HUES64 (cell line): Measurements from ENCODE around the gene MTG1.

Source experiments
- H3K27ac ChIP-seq: 2 replicates; pipeline ENCODE4 v1.7.0; 2013; ENCODE audit warnings: low read depth, low read length, inconsistent platforms
- H3K27me3 ChIP-seq: 2 replicates; pipeline ENCODE4 v1.6.1; 2013; ENCODE audit warnings: mild to moderate bottlenecking, low read length; ENCODE audit not compliant: insufficient read depth
- H3K36me3 ChIP-seq: 2 replicates; pipeline ENCODE4 v1.6.1; 2013; ENCODE audit warnings: mild to moderate bottlenecking, low read length; ENCODE audit not compliant: insufficient read depth
- H3K4me1 ChIP-seq: 2 replicates; pipeline ENCODE4 v1.6.1; 2013; ENCODE audit warnings: mild to moderate bottlenecking, low read length, moderate library complexity; ENCODE audit not compliant: insufficient read depth
- H3K4me3 ChIP-seq: 2 replicates; pipeline ENCODE4 v1.5.1; 2013; ENCODE audit warnings: mild to moderate bottlenecking, low read length, moderate library complexity
- H3K9ac ChIP-seq: 2 replicates; pipeline ENCODE4 v1.6.1; 2013; ENCODE audit warnings: mild to moderate bottlenecking, low read depth, low read length
- H3K9me3 ChIP-seq: 2 replicates; pipeline ENCODE4 v1.6.1; 2013; ENCODE audit warnings: low read depth, low read length; ENCODE audit not compliant: insufficient read depth
- WGBS: fragments of 150-250, 120-280 bp; methylation state at CpG from one replicate; pipeline ENCODE4 v1.1.7; 2013; ENCODE audit warnings: missing lambda C conversion rate; 5-methylcytosine and 5-hydroxymethylcytosine counted together

MTG1 gene

DNA sequence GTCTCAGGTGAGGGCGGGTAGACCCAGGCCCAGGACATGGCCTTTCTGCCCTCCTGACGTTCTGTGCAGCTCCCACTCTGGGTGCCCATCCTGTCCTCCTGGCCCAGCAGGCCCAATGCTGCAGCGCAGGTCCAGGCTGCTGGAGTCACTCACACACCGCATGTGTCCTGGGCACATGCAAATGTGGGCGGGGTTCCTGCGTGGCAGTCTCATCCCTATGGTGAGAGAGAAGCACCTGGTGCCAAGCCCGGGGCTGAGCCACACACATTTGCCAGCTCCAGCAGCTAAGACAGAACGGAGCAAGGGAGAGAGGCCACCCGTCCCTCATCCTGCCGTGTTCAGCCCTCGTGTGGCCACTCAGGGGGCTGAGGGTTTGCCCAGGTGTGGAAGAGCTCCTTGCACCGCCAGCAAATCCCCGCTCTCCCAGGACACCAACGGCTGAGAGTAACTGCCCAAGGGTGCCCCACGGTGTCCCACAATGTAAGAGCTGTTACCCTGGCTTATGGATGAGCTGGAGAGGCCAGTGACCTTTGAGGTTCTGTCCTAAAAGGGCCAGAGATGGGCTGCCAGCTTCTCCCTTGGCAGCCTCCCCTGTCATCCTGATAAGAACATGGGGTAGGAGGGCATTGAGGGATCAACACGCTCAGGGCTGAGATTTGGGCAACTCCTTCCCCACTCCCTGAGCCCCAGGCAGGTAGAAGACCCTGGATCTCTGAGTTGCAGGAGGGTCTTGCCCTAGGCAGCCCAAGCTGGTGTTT, 40.6 kb upstream of the MTG1 start:
- 0 out of 2 replicates have a peak, but pooled peaks cover 3% of the 10 kb centered on the region for H3K4me1 ChIP-seq
- 76% methylated on average over 16 of the region's 16 CpGs for WGBS
- no peak overlapping the region for H3K9ac ChIP-seq
- no peak overlapping the region for H3K4me3 ChIP-seq
- no peaks in the 10 kb centered on the region; the same call in 1 of the 2 replicates for H3K27me3 ChIP-seq
- no peaks in the 10 kb centered on the region for H3K9me3 ChIP-seq
- no peak overlapping the region for H3K27ac ChIP-seq
- peaks cover 10% of the 10 kb centered on the region; the same call in 1 of the 2 replicates for H3K36me3 ChIP-seq

DNA sequence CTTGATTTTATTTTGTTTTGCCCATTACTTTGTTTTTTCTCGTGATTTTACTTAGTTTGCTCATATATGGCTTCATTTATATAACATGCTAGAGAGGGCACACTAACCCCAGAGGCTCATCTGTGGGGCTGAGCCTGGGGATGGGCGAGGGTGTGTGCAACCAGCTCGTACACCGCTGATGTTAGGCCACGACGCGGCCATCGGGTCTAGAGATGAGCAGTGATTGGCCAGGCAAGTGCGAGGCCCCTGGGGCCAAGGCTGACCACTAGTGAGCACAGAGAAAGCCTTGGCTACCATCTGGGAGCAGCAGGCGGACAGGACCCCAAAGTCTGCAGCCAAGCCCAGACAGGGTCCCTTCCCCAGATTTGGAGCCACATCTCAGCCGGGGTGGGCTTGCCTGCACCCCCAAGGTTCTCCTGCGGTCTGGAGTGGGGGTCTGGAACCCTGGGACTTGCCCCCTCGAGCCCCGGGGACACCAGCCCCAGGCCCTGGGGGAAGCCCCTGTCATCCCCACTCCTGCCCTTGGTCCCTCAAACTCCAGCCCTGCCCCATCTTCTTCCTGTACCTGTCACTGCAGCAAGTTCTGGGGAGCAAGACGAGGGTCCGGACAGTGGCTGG, 39.9 kb upstream of the MTG1 start:
- WGBS = 90% methylated on average over 15 of the region's 16 CpGs

DNA sequence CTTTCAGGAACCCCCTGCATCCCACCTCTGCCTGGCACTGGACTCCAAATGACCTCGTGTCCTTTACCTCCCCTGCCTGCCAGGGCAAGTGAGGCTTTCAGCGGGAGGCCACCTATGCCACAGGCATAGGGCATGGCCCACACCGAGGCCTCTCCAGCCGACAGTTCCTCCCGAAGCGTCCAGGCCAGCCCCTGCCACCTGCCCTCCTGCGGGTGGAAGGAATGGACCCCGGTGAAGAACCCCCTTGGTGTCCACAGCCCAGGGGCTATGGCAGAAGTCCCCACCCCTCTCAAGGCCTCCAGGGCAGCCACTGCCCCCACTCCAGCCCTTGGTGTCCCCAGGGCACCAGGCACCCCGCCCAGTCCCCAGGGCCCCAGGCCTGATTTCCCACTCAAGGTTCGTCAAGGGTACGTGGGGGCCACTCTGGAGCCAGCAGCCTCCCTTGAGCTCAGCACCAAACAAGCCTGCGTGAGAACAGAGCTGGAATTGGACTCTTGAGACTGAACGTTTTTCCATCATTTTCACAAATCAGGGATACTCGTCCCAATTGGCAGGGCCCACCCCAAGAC, 39.2 kb upstream of the MTG1 start:
- H3K27me3 ChIP-seq = no peaks in the 10 kb centered on the region; the same call in 1 of the 2 replicates

More for the DNA sequence above, 39.9 kb upstream of the MTG1 start:
- Histone ChIP-seq H3K36me3 (peaks cover 10% of the 10 kb centered on the region; the same call in 1 of the 2 replicates), H3K27ac (no peak overlapping the region), H3K27me3 (no peaks in the 10 kb centered on the region; the same call in 1 of the 2 replicates), H3K4me3 (no peak overlapping the region), H3K4me1 (0 out of 2 replicates have a peak, but pooled peaks cover 3% of the 10 kb centered on the region), H3K9me3 (no peaks in the 10 kb centered on the region), H3K9ac (no peak overlapping the region)

DNA sequence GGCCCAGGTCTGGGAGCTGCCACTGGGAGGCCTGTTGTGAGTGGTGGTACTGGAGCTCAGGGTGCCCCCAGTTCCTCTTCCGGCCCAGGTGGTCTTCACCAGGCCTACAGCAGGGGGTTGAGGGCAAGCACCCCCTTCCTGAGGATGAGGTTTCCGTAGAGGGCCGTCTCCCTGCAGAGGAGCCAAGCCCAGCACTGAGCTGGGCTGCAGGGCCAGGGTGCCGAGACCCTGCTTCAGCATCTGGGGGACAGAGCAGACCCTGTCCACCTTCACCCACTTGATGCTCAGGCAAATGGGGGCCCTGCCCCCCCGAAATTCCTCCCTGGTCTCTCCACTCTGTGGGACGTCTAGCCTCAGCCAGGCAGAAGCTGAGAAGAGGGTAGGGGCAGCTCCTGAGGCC, 38.7 kb upstream of the MTG1 start:
- WGBS = 84% methylated on average over 6 of the region's 6 CpGs
- Histone ChIP-seq H3K4me1 (0 out of 2 replicates have a peak, but pooled peaks cover 3% of the 10 kb centered on the region), H3K27ac (no peak overlapping the region), H3K9me3 (no peaks in the 10 kb centered on the region), H3K4me3 (no peak overlapping the region), H3K27me3 (no peaks in the 10 kb centered on the region; the same call in 1 of the 2 replicates), H3K36me3 (peaks cover 10% of the 10 kb centered on the region; the same call in 1 of the 2 replicates), H3K9ac (no peak overlapping the region)

More for the DNA sequence above, 39.2 kb upstream of the MTG1 start:
- no peak overlapping the region for H3K4me3 ChIP-seq
- peaks cover 10% of the 10 kb centered on the region; the same call in 1 of the 2 replicates for H3K36me3 ChIP-seq
- 0 out of 2 replicates have a peak, but pooled peaks cover 3% of the 10 kb centered on the region for H3K4me1 ChIP-seq
- no peak overlapping the region for H3K9ac ChIP-seq
- H3K27ac ChIP-seq = no peak overlapping the region
- WGBS = 94% methylated on average over 14 of the region's 14 CpGs
- no peaks in the 10 kb centered on the region for H3K9me3 ChIP-seq

DNA sequence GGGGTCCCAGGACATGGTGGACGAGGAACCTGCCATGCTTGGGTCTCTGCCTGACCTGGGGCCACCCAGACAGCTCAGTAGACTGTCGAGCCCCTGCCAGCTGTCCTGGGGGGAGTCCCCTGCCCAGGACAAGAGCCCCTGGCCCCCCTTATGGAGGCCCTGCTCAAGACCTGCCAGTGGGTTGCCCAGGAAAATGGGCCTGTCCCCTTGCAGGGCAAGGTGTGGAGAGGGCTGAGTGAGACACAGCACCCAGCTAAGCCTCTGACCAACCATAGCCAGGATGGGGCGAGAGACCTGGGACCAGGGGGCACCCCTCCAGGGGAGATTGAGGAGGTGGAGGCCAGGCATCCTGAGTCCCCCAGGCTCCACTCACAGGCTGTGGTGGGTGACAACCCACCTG, 38.0 kb upstream of the MTG1 start:
- no peaks in the 10 kb centered on the region for H3K9me3 ChIP-seq
- H3K4me3 ChIP-seq = no peak overlapping the region
- WGBS = 94% methylated on average over 3 of the region's 3 CpGs
- H3K4me1 ChIP-seq = 0 out of 2 replicates have a peak, but pooled peaks cover 3% of the 10 kb centered on the region
- H3K27ac ChIP-seq = no peak overlapping the region
- peaks cover 10% of the 10 kb centered on the region; the same call in 1 of the 2 replicates for H3K36me3 ChIP-seq
- H3K27me3 ChIP-seq = no peaks in the 10 kb centered on the region; the same call in 1 of the 2 replicates
- H3K9ac ChIP-seq = no peak overlapping the region

DNA sequence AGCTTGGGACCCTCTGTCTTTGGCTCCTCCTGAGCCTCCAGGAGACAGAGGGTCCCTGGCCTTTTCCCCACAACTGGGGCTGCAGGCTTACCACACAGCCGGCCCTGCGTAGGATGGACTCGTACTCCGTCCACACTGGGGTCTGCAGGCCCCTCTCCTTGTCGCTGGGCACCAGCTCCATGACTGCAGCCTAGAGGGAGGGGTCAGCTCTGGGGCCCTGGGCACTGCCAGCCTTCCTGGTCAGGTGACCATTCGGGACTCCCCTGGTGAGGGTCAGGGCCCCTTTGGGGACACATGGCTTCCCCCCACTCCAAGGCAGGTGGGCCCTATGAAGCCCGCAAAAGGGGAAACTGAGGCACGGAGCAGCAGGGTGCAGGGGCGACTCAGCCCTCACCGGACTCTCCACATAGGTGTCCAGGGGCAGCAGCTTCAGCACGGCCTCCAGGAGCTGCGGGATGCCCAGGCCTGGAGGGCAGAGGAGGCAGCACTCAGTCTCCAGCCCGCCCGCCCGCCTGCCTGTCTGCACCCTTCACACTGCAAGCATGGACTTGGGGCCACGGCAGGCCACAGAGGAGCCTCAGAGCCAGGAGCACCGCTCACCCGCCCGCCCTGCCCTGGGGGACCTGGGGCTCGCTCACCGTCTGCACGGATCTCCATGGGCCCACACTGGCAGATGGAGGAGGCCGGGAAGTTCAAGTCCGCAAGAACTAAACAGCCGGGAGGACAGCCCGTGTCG, 37.2 kb upstream of the MTG1 start:
- Histone ChIP-seq H3K9ac (peak overlapping the region; percentile 74), H3K4me3 (peak overlapping the region; percentile 89), H3K4me1 (0 out of 2 replicates have a peak, but pooled peaks cover 3% of the 10 kb centered on the region), H3K36me3 (peaks cover 13% of the 10 kb centered on the region; the same call in 1 of the 2 replicates), H3K27ac (no peak overlapping the region), H3K9me3 (no peaks in the 10 kb centered on the region), H3K27me3 (no peaks in the 10 kb centered on the region; the same call in 1 of the 2 replicates)
- WGBS = 37% methylated on average over 27 of the region's 27 CpGs

DNA sequence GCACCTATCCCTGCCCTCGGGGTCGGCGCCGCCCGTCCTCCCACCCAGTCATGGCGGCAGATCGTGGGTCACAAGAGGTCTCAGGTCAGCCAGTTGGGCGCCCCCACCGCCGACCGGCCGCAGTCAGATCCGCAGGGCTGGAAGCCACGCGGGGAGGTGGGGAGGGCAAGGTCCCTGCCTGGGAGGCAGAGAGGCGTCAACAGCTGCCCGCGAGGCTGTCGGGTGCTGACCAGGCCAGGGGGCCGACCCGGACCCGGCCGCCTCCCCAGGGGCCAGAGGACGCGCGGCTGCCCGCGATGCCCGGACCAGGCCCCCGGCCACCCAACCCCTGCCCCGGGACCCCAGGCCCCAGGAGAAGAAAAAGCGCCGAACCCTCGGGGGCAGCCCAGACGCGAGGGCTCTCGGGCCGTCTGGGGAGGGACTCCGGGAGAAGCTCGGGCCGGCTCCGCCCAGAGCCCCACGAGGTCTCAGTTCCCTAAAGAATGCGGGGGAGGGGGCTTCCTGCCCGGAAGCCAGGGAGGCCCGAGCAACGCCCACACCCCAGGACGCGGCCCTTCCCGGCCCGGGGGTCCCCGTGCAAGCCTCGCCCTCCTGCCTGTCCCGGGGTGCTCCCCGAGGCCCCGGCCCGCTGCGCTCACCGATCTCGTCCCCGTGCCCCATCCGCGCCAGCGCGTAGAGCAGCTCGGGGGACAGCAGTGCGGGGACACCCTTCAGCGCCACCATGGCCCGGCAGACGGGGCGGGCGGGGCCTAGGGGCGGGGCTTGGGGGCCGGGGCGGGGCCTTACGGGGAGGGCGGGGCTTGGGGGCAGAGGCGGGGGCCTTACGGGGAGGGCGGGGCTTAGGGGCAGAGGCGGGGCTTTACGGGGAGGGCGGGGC, 36.4 kb upstream of the MTG1 start, which contains the start of gene FUOM:
Gene FUOM, minus strand, starts transcription at position 735 of the 877 bp plus-strand sequence. Its CDS starts 12 bp downstream, at position 723.
- Histone ChIP-seq H3K4me1 (0 out of 2 replicates have a peak, but pooled peaks cover 3% of the 10 kb centered on the region), H3K27me3 (no peaks in the 10 kb centered on the region; the same call in 1 of the 2 replicates), H3K4me3 (peak within 1 kb of the TSS; percentile 89), H3K36me3 (peaks cover 20% of the 10 kb centered on the region), H3K9me3 (no peaks in the 10 kb centered on the region), H3K9ac (peak within 1 kb of the TSS; percentile 85), H3K27ac (peak within 1 kb of the TSS; percentile 89; the same call in 1 of the 2 replicates)
- under 1% methylated on average over 75 of the region's 83 CpGs for WGBS

DNA sequence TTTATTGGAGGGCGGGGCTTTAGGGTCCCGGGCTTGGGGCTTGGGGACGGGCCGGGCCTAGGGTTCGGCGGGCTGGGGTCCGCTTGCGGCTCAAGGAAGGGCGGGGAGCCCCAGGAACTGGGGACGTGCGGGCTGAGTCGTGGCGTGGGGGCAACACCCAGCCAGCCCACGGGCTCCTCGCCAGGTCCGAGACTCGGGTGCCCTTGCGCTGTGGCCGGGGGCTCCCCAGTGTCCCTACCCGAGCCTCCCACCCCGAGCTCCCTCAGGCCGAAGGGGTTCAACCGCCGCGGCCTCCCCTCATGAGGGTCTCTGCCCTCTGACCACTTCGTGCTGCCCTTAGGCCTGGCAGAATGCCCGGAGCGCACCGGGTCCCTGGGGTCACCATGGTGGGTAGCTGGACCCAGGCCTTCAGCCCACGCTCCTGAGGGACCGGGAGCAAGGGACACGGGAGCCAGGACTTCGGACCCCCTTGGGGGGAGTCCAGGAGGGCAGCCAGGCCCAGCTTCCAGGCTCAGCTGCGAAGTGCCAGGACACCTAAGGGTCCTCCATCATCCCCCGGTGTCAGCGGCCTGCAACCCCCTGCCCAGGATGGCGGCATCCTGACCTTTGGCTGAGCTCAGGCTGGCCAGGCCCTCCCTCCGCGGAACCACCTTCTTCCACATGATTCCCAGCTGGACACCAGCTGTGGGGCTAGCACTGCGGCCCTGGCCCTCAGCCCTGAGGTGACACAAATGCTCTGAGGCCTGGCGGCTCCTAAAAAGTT, 35.6 kb upstream of the MTG1 start:
- Histone ChIP-seq H3K4me3 (no peak overlapping the region), H3K27me3 (no peaks in the 10 kb centered on the region; the same call in 1 of the 2 replicates), H3K9me3 (no peaks in the 10 kb centered on the region), H3K36me3 (peaks cover 28% of the 10 kb centered on the region), H3K9ac (no peak overlapping the region), H3K4me1 (0 out of 2 replicates have a peak, but pooled peaks cover 3% of the 10 kb centered on the region), H3K27ac (no peak overlapping the region)
- 81% methylated on average over 41 of the region's 41 CpGs for WGBS

DNA sequence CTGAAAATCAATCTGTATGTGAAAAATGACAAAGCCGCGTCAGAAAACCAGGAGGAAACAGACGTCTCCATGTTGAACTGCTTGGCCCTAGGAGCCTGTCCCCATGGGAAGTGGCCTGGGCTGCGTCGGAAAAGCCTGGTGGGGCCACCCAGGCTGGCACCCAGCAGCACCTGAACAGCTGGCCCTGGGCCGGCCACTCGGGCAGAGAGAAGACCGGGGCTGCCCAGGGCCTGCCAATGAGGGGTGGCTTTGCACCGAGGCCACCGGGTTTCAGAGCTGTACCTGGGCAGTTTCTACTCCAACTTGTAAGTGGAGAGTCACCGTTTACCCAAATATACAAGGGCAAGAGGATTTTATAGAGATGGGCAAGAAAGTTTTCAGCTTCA, 35.0 kb upstream of the MTG1 start:
- Histone ChIP-seq H3K36me3 (peaks cover 31% of the 10 kb centered on the region), H3K27ac (no peak overlapping the region), H3K27me3 (no peaks in the 10 kb centered on the region; the same call in 1 of the 2 replicates), H3K4me1 (0 out of 2 replicates have a peak, but pooled peaks cover 3% of the 10 kb centered on the region), H3K4me3 (no peak overlapping the region), H3K9me3 (no peaks in the 10 kb centered on the region), H3K9ac (no peak overlapping the region)
- 93% methylated on average over 11 of the region's 11 CpGs for WGBS
